ENCODE results near the gene RRP7A.

GRCh38 chr22:42462016-42462415, 57.6 kb downstream of the RRP7A start:
- no peak for TF ChIP-seq USF1 (IDR thresholded peaks at IDR 0.05; ENCODE audit: borderline replicate concordance, extremely low read length, insufficient read depth, low read depth, low read length)
- TF ChIP-seq CTCF (IDR thresholded peaks at IDR 0.05 in 2 of 3, conservative IDR thresholded peaks at IDR 0.05 in 1 of 3; ENCODE audit: control insufficient read depth in 2 of 3, extremely low read depth in 1 of 3, insufficient read depth in 1 of 3, low read depth in 3 of 3, low read length in 3 of 3): no peak
- TF ChIP-seq EZH2 (IDR thresholded peaks at IDR 0.05; ENCODE audit: borderline replicate concordance, control insufficient read depth, low read depth, low read length): no peak
- TF ChIP-seq TCF7 (IDR thresholded peaks at IDR 0.05; ENCODE audit: borderline replicate concordance): no peak
- TF ChIP-seq ATF2 (IDR thresholded peaks at IDR 0.05; ENCODE audit: low read length): no peak
- TF ChIP-seq E2F4 (IDR thresholded peaks at IDR 0.05; ENCODE audit: low read depth, low read length): no peak
- TF ChIP-seq PKNOX1 (IDR thresholded peaks at IDR 0.05): no peak
- TF ChIP-seq ELK1 (IDR thresholded peaks at IDR 0.05; ENCODE audit: low read depth, low read length): no peak
- no peak for TF ChIP-seq MYC (IDR thresholded peaks at IDR 0.05; ENCODE audit: insufficient read depth, insufficient read length, insufficient replicate concordance, low read length, severe bottlenecking)
- no peak for TF ChIP-seq NFYA (IDR thresholded peaks at IDR 0.05; ENCODE audit: borderline replicate concordance, low read depth, low read length)
